Measurements from ENCODE around the gene SF3A1. TPM values are rescaled to one million over a fixed set of nuclear protein-coding genes. Genes with fewer than 3 reads are reported as not detected.

SF3A1 gene
- total and polyA plus RNA-seq, 2 donors (not counting 1 experiment from before 2014, with no cell fraction given): 17.0 to 22.9 TPM

- Histone ChIP-seq H3K4me2 (ENCODE audit: extremely low read depth, insufficient read depth, low read length) (no peak overlapping the region), H3K4me3 (replicated peaks in 1 of 4; ENCODE audit: control extremely low read depth in 1 of 4, insufficient read depth in 1 of 4, low read depth in 3 of 4, low read length in 4 of 4) (no peak overlapping the region), H3K27me3 (ENCODE audit: control insufficient read depth, insufficient read depth, low read length) (no peaks in the 10 kb centered on the region), H3K36me3 (ENCODE audit: control insufficient read depth, insufficient read depth, low read length) (peaks cover 14% of the 10 kb centered on the region), H3K9me3 (ENCODE audit: control insufficient read depth, insufficient read depth, low read depth, low read length) (no peaks in the 10 kb centered on the region), H3K27ac (ENCODE audit: insufficient read depth, low read length) (no peak overlapping the region), H3K79me2 (ENCODE audit: control insufficient read depth, insufficient read depth, low read length) (peaks cover 9% of the 10 kb centered on the region), H4K20me1 (ENCODE audit: control insufficient read depth, extremely low read depth, insufficient read depth, low read length) (no peaks in the 10 kb centered on the region), H3K9ac (ENCODE audit: insufficient read depth, low read length) (no peak overlapping the region), H2AFZ (ENCODE audit: low read length) (no peak overlapping the region), H3K4me1 (ENCODE audit: control insufficient read depth, extremely low read depth, insufficient read depth, low read length) (peaks cover 30% of the 10 kb centered on the region)
- DNase-seq (ENCODE audit: low read depth in 2 of 2): peak in 1 of 2 donors; percentile 51
- no peak for TF ChIP-seq CTCF (conservative IDR thresholded peaks at IDR 0.05 in 1 of 2, IDR thresholded peaks at IDR 0.05 in 1 of 2; ENCODE audit: low read depth in 1 of 2, low read length in 2 of 2)
Observed at GRCh38 chr22:30304495-30305244, 52.0 kb downstream of the SF3A1 start.

GRCh38 chr22:30302810-30303138 lies 53.9 kb downstream of the SF3A1 start:
- Histone ChIP-seq H3K27ac (ENCODE audit: insufficient read depth, low read length) (peak overlapping the region; percentile 30), H2AFZ (ENCODE audit: low read length) (no peak overlapping the region), H3K36me3 (ENCODE audit: control insufficient read depth, insufficient read depth, low read length) (peaks cover 16% of the 10 kb centered on the region), H3K27me3 (ENCODE audit: control insufficient read depth, insufficient read depth, low read length) (no peaks in the 10 kb centered on the region), H3K9me3 (ENCODE audit: control insufficient read depth, insufficient read depth, low read depth, low read length) (no peaks in the 10 kb centered on the region), H3K4me3 (replicated peaks in 1 of 4; ENCODE audit: control extremely low read depth in 1 of 4, insufficient read depth in 1 of 4, low read depth in 3 of 4, low read length in 4 of 4) (no peak overlapping the region), H3K4me1 (ENCODE audit: control insufficient read depth, extremely low read depth, insufficient read depth, low read length) (peaks cover 23% of the 10 kb centered on the region), H3K4me2 (ENCODE audit: extremely low read depth, insufficient read depth, low read length) (no peak overlapping the region), H4K20me1 (ENCODE audit: control insufficient read depth, extremely low read depth, insufficient read depth, low read length) (no peaks in the 10 kb centered on the region), H3K79me2 (ENCODE audit: control insufficient read depth, insufficient read depth, low read length) (peaks cover 5% of the 10 kb centered on the region), H3K9ac (ENCODE audit: insufficient read depth, low read length) (no peak overlapping the region)
- TF ChIP-seq CTCF (conservative IDR thresholded peaks at IDR 0.05 in 1 of 2, IDR thresholded peaks at IDR 0.05 in 1 of 2; ENCODE audit: low read depth in 1 of 2, low read length in 2 of 2) (no peak), EZH2 (IDR thresholded peaks at IDR 0.05; ENCODE audit: low read length, missing control alignments) (no peak)
- DNase-seq (ENCODE audit: low read depth in 2 of 2): peak in 1 of 2 donors; percentile 25

- Histone ChIP-seq H3K27ac (ENCODE audit: insufficient read depth, low read length) (peak overlapping the region; percentile 57), H3K27me3 (ENCODE audit: control insufficient read depth, insufficient read depth, low read length) (no peaks in the 10 kb centered on the region), H3K9me3 (ENCODE audit: control insufficient read depth, insufficient read depth, low read depth, low read length) (no peaks in the 10 kb centered on the region), H3K4me3 (replicated peaks in 1 of 4; ENCODE audit: control extremely low read depth in 1 of 4, insufficient read depth in 1 of 4, low read depth in 3 of 4, low read length in 4 of 4) (no peak overlapping the region), H4K20me1 (ENCODE audit: control insufficient read depth, extremely low read depth, insufficient read depth, low read length) (no peaks in the 10 kb centered on the region), H3K36me3 (ENCODE audit: control insufficient read depth, insufficient read depth, low read length) (peaks cover 18% of the 10 kb centered on the region), H3K9ac (ENCODE audit: insufficient read depth, low read length) (no peak overlapping the region), H3K79me2 (ENCODE audit: control insufficient read depth, insufficient read depth, low read length) (peaks cover 5% of the 10 kb centered on the region), H3K4me1 (ENCODE audit: control insufficient read depth, extremely low read depth, insufficient read depth, low read length) (peaks cover 23% of the 10 kb centered on the region), H2AFZ (ENCODE audit: low read length) (no peak overlapping the region), H3K4me2 (ENCODE audit: extremely low read depth, insufficient read depth, low read length) (no peak overlapping the region)
- TF ChIP-seq CTCF (conservative IDR thresholded peaks at IDR 0.05 in 1 of 2, IDR thresholded peaks at IDR 0.05 in 1 of 2; ENCODE audit: low read depth in 1 of 2, low read length in 2 of 2) (no peak), EZH2 (IDR thresholded peaks at IDR 0.05; ENCODE audit: low read length, missing control alignments) (no peak)
- DNase-seq (ENCODE audit: low read depth in 2 of 2): peak; percentile 73 to 86
Observed at GRCh38 chr22:30301995-30302809, 54.5 kb downstream of the SF3A1 start.

Measured in fibroblast of lung (primary cell).